HCEC 1CT (cell line): ENCODE results near the gene RNF224.
"Not testable (repeated sequence)": the region's sequence is repeated elsewhere in the genome, so short reads cannot be mapped to it uniquely, and the experiment has no call there.

Experiments used
- DNase-seq: peaks from one replicate; pipeline ENCODE4 v3.0.0-alpha.2; 2017

The RNF224 gene

DNA sequence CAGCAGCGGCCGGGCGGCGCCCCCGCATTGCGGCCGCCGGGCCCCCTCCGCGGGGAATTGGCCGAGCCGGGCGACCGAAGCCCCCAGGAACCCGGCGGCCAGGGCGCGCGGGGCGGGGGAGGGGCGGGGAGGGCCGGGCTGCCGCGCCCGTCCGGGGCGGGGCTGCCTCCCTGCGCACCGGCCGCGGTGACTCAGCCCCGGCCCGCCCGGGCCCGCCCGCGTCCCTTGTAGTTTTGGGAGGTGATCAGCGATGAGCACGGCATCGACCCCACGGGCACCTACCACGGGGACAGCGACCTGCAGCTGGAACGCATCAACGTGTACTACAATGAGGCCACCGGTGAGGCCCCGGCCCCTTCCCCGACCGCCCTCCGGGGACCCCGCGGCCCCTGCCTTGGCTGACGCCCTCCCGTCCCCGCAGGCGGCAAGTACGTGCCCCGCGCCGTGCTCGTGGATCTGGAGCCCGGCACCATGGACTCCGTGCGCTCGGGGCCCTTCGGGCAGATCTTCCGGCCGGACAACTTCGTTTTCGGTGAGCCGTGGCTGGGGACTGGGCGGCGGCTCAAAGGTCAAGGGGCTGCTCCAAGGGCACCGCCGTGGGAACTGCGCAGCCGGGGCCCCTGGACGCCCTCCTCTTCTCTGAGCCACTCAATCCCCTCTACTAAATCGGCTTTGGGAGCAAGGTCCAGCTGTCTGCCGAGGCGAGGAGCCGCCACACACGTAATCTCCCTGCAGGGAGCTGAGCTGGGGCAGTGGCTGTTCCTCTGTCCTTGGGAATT lies 14.4 kb downstream of the RNF224 start:
- peak; percentile 50 for DNase-seq

DNA sequence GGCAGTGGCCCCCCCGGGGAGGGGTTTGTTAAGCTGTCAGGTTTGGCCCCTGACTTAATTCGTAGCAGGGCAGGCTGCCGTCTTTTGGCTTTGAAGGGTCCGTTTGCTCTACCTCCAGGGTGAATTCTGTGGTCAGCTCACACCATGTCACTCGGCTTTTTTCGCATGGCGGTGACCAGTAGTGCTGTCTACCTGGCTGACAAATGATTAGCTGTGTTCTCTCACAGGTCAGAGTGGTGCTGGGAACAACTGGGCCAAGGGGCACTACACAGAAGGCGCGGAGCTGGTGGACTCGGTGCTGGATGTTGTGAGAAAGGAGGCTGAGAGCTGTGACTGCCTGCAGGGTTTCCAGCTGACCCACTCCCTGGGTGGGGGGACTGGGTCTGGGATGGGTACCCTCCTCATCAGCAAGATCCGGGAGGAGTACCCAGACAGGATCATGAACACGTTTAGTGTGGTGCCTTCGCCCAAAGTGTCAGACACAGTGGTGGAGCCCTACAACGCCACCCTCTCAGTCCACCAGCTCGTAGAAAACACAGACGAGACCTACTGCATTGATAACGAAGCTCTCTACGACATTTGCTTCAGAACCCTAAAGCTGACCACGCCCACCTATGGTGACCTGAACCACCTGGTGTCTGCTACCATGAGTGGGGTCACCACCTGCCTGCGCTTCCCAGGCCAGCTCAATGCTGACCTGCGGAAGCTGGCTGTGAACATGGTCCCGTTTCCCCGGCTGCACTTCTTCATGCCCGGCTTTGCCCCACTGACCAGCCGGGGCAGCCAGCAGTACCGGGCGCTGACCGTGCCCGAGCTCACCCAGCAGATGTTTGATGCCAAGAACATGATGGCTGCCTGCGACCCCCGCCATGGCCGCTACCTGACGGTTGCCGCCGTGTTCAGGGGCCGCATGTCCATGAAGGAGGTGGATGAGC lies 15.2 kb downstream of the RNF224 start:
- no peak for DNase-seq

- DNase-seq = not testable (repeated sequence)
Measured at GRCh38 chr9:137243266-137243625, 15.9 kb downstream of the RNF224 start.

DNA sequence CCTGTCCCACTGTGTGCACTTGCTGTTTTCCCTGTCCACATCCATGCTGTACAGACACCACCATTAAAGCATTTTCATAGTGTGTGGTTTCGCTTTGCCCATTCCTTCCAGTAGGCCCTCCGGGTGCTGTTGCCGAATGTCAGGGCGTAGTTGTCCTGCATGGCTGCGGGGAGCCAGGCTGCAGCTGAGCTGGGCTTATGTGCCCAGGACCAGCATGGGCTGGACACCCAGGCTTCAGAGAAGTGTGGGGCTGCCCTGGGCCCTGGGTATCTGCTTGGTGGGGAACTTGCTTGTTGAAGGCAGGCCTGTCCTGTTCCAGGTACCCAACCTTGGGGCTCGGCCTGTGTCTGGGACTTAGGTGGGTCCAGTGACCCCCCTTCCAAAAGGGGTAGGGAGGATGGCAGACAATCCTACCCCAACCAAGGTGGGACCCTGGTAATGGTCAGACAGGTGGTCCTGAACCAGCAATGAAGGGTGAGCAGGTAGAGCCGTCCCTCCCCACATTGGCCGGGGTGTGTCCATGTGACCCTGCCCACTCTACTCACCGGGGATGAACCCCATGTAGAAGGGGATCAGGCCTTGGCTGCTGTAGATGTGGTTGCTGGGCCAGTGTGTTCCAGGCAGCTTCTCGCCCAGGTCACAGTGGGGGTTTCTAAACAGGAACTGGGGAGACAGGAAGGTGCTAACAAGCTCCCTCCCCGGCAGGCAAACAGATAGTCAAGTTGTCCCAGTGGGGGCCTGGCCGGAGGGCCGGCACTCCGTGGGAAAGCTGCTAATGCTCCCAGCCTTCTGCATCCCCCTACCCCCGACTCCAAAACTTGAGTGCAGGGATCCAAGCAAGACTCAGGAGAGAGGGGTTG lies 16.6 kb downstream of the RNF224 start:
- peak; percentile 19 for DNase-seq

GRCh38 chr9:137244486-137245449 lies 17.5 kb downstream of the RNF224 start:
- DNase-seq = no peak

- DNase-seq = no peak
Measured at GRCh38 chr9:137245450-137246421, 18.4 kb downstream of the RNF224 start.

DNA sequence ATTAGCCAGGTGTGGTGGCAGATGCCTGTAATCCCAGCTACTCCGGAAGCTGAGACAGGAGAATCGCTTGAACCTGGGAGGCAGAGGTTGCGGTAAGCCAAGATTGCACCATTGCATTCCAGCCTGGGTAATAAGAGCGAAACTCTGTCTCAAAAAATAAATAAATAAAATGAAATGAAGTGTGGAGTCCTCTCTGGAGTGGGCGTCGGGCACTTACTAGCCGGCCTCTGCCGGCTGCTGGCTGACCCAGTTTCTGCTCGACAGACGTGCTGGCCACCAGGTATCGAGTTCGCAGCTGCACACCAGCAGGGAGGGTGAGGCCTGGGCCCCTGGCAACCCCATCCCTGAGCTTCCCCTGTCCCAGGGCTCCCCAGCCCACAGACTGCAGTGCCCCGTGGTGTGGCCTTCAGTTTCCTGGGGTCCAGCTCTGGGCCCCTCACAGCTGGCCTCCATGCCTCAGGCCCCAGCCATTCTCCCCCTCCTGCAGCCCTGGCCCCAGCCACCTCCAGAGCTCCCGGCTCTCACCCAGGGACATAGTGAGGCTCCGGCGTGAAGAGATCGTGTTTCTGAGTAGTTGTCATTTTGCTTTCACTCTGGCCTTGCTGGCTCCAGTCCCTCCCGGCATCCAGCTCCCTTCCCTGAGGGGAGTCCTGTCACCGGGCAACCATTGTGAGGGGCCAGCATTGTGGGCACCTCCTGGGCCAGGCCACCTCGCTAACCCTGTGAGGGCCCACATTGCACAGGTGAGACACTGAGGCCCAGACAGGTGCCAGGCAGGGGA lies 20.0 kb downstream of the RNF224 start:
- DNase-seq = no peak

- DNase-seq = no peak
Measured at GRCh38 chr9:137247916-137248175, 20.5 kb downstream of the RNF224 start.

- DNase-seq = no peak
Measured at GRCh38 chr9:137250329-137251193, 23.3 kb downstream of the RNF224 start.

- no peak for DNase-seq
Measured at GRCh38 chr9:137251194-137251461, 23.8 kb downstream of the RNF224 start, which contains the start of gene STPG3. STPG3 (plus strand) TSS chr9:137251286; CDS start chr9:137251287, 1 bp downstream.

- DNase-seq = no peak
Measured at GRCh38 chr9:137251490-137252268, 24.4 kb downstream of the RNF224 start.

GRCh38 chr9:137252555-137253506 lies 25.5 kb downstream of the RNF224 start:
- no peak for DNase-seq

GRCh38 chr9:137253717-137254623 lies 26.7 kb downstream of the RNF224 start:
- no peak for DNase-seq

DNA sequence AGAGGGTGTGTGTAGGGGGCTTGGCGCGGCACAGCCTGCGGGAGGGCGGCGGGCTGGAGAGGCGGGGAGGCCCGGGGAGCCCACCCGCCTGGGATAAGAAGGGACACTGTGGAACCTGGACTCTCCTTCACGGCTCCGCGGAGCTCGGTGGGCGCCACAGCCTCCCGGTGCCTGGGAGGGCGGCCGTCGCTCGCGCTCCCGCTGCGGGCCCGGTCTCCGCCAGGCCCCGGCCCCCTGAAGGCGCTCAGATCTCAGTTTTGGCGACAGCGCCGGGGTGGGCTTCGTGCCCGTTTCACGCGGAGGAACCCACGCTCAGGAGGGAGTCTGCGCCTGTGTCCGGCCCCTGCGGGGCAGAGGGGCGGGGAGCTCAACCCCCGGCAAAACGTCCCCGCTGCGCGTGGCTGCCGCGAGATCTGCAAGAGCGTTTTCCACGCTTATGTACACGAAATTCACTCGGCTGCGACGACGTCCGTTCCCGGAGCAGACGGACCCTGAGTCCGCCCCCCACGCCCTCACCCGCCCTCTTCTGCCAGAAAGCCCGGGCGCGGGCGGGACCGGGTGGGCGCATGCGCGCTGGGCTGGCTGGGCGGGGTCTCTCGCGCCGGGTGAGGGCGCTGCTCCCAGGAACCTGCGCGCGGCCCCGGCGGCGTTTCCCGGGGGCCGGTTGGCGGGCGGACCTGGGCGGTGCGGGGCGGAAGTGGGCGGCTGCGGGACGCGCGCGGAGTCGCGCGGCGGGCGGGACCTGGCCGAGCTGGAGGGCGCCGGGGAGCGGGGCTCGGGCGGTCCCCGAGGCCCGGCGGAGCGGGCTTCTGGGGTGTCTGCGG lies 27.5 kb downstream of the RNF224 start, which contains the start of gene NELFB:
Gene NELFB (plus strand): TSS at position 704 of the 824 bp plus-strand sequence.
- DNase-seq = peak; percentile 74
